Measurements from ENCODE around the gene MROH7.

The MROH7 gene

GRCh38 chr1:54705153-54705552 lies 63.6 kb downstream of the MROH7 start:
- Histone ChIP-seq H3K9ac (ENCODE audit: low read length) (no peak overlapping the region), H4K8ac (ENCODE audit: low read depth, low read length) (no peak overlapping the region), H2AFZ (ENCODE audit: insufficient read depth, low read length, poor library complexity) (no peak overlapping the region), H4K12ac (ENCODE audit: low read depth, low read length) (no peak overlapping the region), H3K14ac (ENCODE audit: low read length) (no peak overlapping the region), H3K4me1 (ENCODE audit: control insufficient read depth in 1 of 2, insufficient read depth in 2 of 2, low read length in 2 of 2) (no peaks in the 10 kb centered on the region), H3K4me2 (ENCODE audit: low read length) (no peak overlapping the region), H3K36me3 (ENCODE audit: control insufficient read depth in 1 of 2, insufficient read depth in 2 of 2, low read length in 2 of 2) (no peaks in the 10 kb centered on the region), H2AK5ac (ENCODE audit: low read length) (no peak overlapping the region), H3K79me2 (ENCODE audit: control insufficient read depth, insufficient read depth, low read length, poor library complexity) (no peaks in the 10 kb centered on the region), H3K27ac (ENCODE audit: low read depth, low read length) (no peak overlapping the region), H2BK5ac (ENCODE audit: low read depth, low read length, poor library complexity) (no peak overlapping the region), H3K27me3 (ENCODE audit: insufficient read depth, low read length) (no peaks in the 10 kb centered on the region), H2BK12ac (ENCODE audit: low read length) (no peak overlapping the region), H3K9me3 (ENCODE audit: insufficient read depth, low read depth, low read length) (peaks cover 4% of the 10 kb centered on the region), H3K4me3 (ENCODE audit: low read depth, low read length) (no peak overlapping the region), H3K4ac (ENCODE audit: low read depth, low read length) (no peak overlapping the region), H3K23ac (ENCODE audit: low read length) (no peak overlapping the region), H3K79me1 (ENCODE audit: low read length) (no peaks in the 10 kb centered on the region), H4K91ac (ENCODE audit: low read depth, low read length) (no peak overlapping the region), H3K18ac (ENCODE audit: low read length) (no peak overlapping the region), H2BK120ac (ENCODE audit: insufficient read depth, low read length, poor library complexity) (no peak overlapping the region)
- DNase-seq: no peak
- no CpG with 5 or more reads among the region's 2 CpGs for WGBS (ENCODE audit: extremely low coverage, insufficient coverage, insufficient read length)

- no peak for DNase-seq
- Histone ChIP-seq H3K14ac (ENCODE audit: low read length) (no peak overlapping the region), H3K18ac (ENCODE audit: low read length) (no peak overlapping the region), H2BK5ac (ENCODE audit: low read depth, low read length, poor library complexity) (no peak overlapping the region), H3K79me1 (ENCODE audit: low read length) (no peaks in the 10 kb centered on the region), H3K27me3 (ENCODE audit: insufficient read depth, low read length) (no peaks in the 10 kb centered on the region), H2BK12ac (ENCODE audit: low read length) (no peak overlapping the region), H4K91ac (ENCODE audit: low read depth, low read length) (no peak overlapping the region), H3K23ac (ENCODE audit: low read length) (no peak overlapping the region), H3K36me3 (ENCODE audit: control insufficient read depth in 1 of 2, insufficient read depth in 2 of 2, low read length in 2 of 2) (no peaks in the 10 kb centered on the region), H3K79me2 (ENCODE audit: control insufficient read depth, insufficient read depth, low read length, poor library complexity) (no peaks in the 10 kb centered on the region), H3K9me3 (ENCODE audit: insufficient read depth, low read depth, low read length) (peaks cover 2% of the 10 kb centered on the region), H2AK5ac (ENCODE audit: low read length) (no peak overlapping the region), H3K27ac (ENCODE audit: low read depth, low read length) (no peak overlapping the region), H3K9ac (ENCODE audit: low read length) (no peak overlapping the region), H2BK120ac (ENCODE audit: insufficient read depth, low read length, poor library complexity) (no peak overlapping the region), H4K12ac (ENCODE audit: low read depth, low read length) (no peak overlapping the region), H3K4ac (ENCODE audit: low read depth, low read length) (no peak overlapping the region), H3K4me3 (ENCODE audit: low read depth, low read length) (no peak overlapping the region), H3K4me1 (ENCODE audit: control insufficient read depth in 1 of 2, insufficient read depth in 2 of 2, low read length in 2 of 2) (no peaks in the 10 kb centered on the region), H4K8ac (ENCODE audit: low read depth, low read length) (no peak overlapping the region), H3K4me2 (ENCODE audit: low read length) (no peak overlapping the region), H2AFZ (ENCODE audit: insufficient read depth, low read length, poor library complexity) (no peak overlapping the region)
- no CpG with 5 or more reads among the region's 4 CpGs for WGBS (ENCODE audit: extremely low coverage, insufficient coverage, insufficient read length)
Measured at GRCh38 chr1:54706419-54706818, 64.8 kb downstream of the MROH7 start.

GRCh38 chr1:54708385-54708784 lies 66.8 kb downstream of the MROH7 start:
- no peak overlapping the region for H3K4ac ChIP-seq (ENCODE audit: low read depth, low read length)
- no peaks in the 10 kb centered on the region for H3K79me2 ChIP-seq (ENCODE audit: control insufficient read depth, insufficient read depth, low read length, poor library complexity)
- H3K27ac ChIP-seq (ENCODE audit: low read depth, low read length): no peak overlapping the region
- H3K79me1 ChIP-seq (ENCODE audit: low read length): no peaks in the 10 kb centered on the region
- no peak overlapping the region for H3K14ac ChIP-seq (ENCODE audit: low read length)
- H3K9me3 ChIP-seq (ENCODE audit: insufficient read depth, low read depth, low read length): peaks cover 2% of the 10 kb centered on the region
- H3K36me3 ChIP-seq (ENCODE audit: control insufficient read depth in 1 of 2, insufficient read depth in 2 of 2, low read length in 2 of 2): no peaks in the 10 kb centered on the region
- no peak overlapping the region for H3K23ac ChIP-seq (ENCODE audit: low read length)
- no peaks in the 10 kb centered on the region for H3K27me3 ChIP-seq (ENCODE audit: insufficient read depth, low read length)
- H2BK5ac ChIP-seq (ENCODE audit: low read depth, low read length, poor library complexity): no peak overlapping the region
- no peak overlapping the region for H2AFZ ChIP-seq (ENCODE audit: insufficient read depth, low read length, poor library complexity)
- H3K4me2 ChIP-seq (ENCODE audit: low read length): no peak overlapping the region
- no peak overlapping the region for H3K18ac ChIP-seq (ENCODE audit: low read length)
- no peak for DNase-seq
- no peak overlapping the region for H2BK12ac ChIP-seq (ENCODE audit: low read length)
- H4K8ac ChIP-seq (ENCODE audit: low read depth, low read length): no peak overlapping the region
- H2BK120ac ChIP-seq (ENCODE audit: insufficient read depth, low read length, poor library complexity): no peak overlapping the region
- H4K12ac ChIP-seq (ENCODE audit: low read depth, low read length): no peak overlapping the region
- H3K4me1 ChIP-seq (ENCODE audit: control insufficient read depth in 1 of 2, insufficient read depth in 2 of 2, low read length in 2 of 2): no peaks in the 10 kb centered on the region
- H3K4me3 ChIP-seq (ENCODE audit: low read depth, low read length): no peak overlapping the region
- no peak overlapping the region for H2AK5ac ChIP-seq (ENCODE audit: low read length)
- H3K9ac ChIP-seq (ENCODE audit: low read length): no peak overlapping the region
- H4K91ac ChIP-seq (ENCODE audit: low read depth, low read length): no peak overlapping the region

- H3K27me3 ChIP-seq (ENCODE audit: insufficient read depth, low read length): no peaks in the 10 kb centered on the region
- H3K9me3 ChIP-seq (ENCODE audit: insufficient read depth, low read depth, low read length): peaks cover 2% of the 10 kb centered on the region
- no peaks in the 10 kb centered on the region for H3K79me2 ChIP-seq (ENCODE audit: control insufficient read depth, insufficient read depth, low read length, poor library complexity)
- DNase-seq: peak; percentile 9 to 21
- H3K9ac ChIP-seq (ENCODE audit: low read length): no peak overlapping the region
- H2BK12ac ChIP-seq (ENCODE audit: low read length): no peak overlapping the region
- H3K23ac ChIP-seq (ENCODE audit: low read length): no peak overlapping the region
- H3K27ac ChIP-seq (ENCODE audit: low read depth, low read length): no peak overlapping the region
- no peak overlapping the region for H3K14ac ChIP-seq (ENCODE audit: low read length)
- no peak overlapping the region for H2AK5ac ChIP-seq (ENCODE audit: low read length)
- no peak overlapping the region for H3K4ac ChIP-seq (ENCODE audit: low read depth, low read length)
- H3K4me1 ChIP-seq (ENCODE audit: control insufficient read depth in 1 of 2, insufficient read depth in 2 of 2, low read length in 2 of 2): no peaks in the 10 kb centered on the region
- H4K91ac ChIP-seq (ENCODE audit: low read depth, low read length): no peak overlapping the region
- H2AFZ ChIP-seq (ENCODE audit: insufficient read depth, low read length, poor library complexity): no peak overlapping the region
- no peak overlapping the region for H2BK5ac ChIP-seq (ENCODE audit: low read depth, low read length, poor library complexity)
- no peak overlapping the region for H3K4me2 ChIP-seq (ENCODE audit: low read length)
- no peak overlapping the region for H3K4me3 ChIP-seq (ENCODE audit: low read depth, low read length)
- no peaks in the 10 kb centered on the region for H3K36me3 ChIP-seq (ENCODE audit: control insufficient read depth in 1 of 2, insufficient read depth in 2 of 2, low read length in 2 of 2)
- no peak overlapping the region for H4K12ac ChIP-seq (ENCODE audit: low read depth, low read length)
- no peaks in the 10 kb centered on the region for H3K79me1 ChIP-seq (ENCODE audit: low read length)
- H3K18ac ChIP-seq (ENCODE audit: low read length): no peak overlapping the region
- H4K8ac ChIP-seq (ENCODE audit: low read depth, low read length): no peak overlapping the region
- WGBS (ENCODE audit: extremely low coverage, insufficient coverage, insufficient read length): no CpG with 5 or more reads among the region's 8 CpGs
- no peak overlapping the region for H2BK120ac ChIP-seq (ENCODE audit: insufficient read depth, low read length, poor library complexity)
Measured at GRCh38 chr1:54709547-54710292, 68.1 kb downstream of the MROH7 start.

All from trophoblast cell (in vitro differentiated cells and primary cell).